Large intestine (tissue), 3 donors: Measurements from ENCODE around the gene KRTAP10-1. TPM values are rescaled to one million over a fixed set of nuclear protein-coding genes. Genes with fewer than 3 reads are reported as not detected.
"Not testable (repeated sequence)": the region's sequence is repeated elsewhere in the genome, so short reads cannot be mapped to it uniquely, and the experiment has no call there.

ENCODE experiments used
- DNase-seq, 2 donors: peaks; one replicate each; pipeline versions ENCODE4 v3.0.0 to v3.0.0-alpha.2; 2013
- H3K27ac ChIP-seq: one replicate; pipeline ENCODE4 v1.5.1; 2013; ENCODE audit warnings: low read length
- H3K27me3 ChIP-seq: 2 replicates; pipeline ENCODE4 v1.6.1; 2013; ENCODE audit warnings: low read length; ENCODE audit not compliant: control insufficient read depth, insufficient read depth
- H3K36me3 ChIP-seq: 2 replicates; pipeline ENCODE4 v1.6.1; 2013; ENCODE audit warnings: low read length; ENCODE audit not compliant: control insufficient read depth, insufficient read depth
- H3K4me1 ChIP-seq: one replicate; pipeline ENCODE4 v1.6.1; 2013; ENCODE audit warnings: low read length; ENCODE audit not compliant: control insufficient read depth, insufficient read depth
- H3K4me3 ChIP-seq: one replicate; pipeline ENCODE4 v1.5.1; 2013; ENCODE audit warnings: low read length
- H3K9me3 ChIP-seq: one replicate; pipeline ENCODE4 v1.6.1; 2013; ENCODE audit warnings: mild to moderate bottlenecking, low read depth, low read length, moderate library complexity; ENCODE audit not compliant: control insufficient read depth
- WGBS: methylation state at CpG from one replicate; pipeline ENCODE4 v1.1.5; 2013; ENCODE audit warnings: low lambda C conversion rate; ENCODE audit not compliant: insufficient coverage; 5-methylcytosine and 5-hydroxymethylcytosine counted together
- polyA plus RNA-seq: library from polyadenylated mRNA; unstranded; fragments of 120-200 nt; gene quantifications from one replicate; pipeline ENCODE4 v1.2.1, GENCODE V29; 2013

KRTAP10-1 gene
- polyA plus RNA-seq, 1 donor = not detected

DNA sequence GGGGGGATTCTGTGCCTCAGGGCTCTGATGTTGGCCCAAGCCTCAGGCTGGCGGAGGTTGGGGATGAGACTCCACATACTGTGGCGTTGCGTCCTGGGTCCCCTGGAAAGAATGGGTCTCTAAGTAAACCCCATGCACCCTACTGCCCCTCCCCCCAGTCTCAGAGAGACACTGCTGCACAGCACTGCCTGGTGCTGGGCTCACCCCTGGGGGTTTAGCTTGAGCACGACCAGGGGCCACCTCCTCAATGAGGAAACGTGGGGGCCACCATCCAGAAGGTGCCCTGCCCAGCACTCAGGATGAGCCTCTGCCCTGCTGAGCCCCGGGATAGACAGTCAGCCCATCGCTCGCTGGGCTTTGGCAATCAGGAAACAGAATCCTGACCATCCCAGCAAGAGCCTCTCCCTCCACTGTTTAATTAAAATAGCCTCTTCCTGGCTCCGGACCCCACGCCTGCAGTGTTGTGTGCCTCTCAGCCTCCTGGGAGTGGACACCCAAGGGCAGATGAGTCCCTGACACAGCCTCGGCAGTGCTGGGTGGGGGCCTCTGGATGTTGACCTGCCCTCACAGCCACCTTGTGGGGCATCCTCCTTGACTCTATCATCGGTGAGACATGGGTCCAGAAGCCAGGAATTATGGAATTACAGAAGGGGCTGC is 30.0 kb upstream of the KRTAP10-1 start:
- H3K4me3 ChIP-seq = no peak overlapping the region
- peaks cover 3% of the 10 kb centered on the region for H3K4me1 ChIP-seq
- H3K27ac ChIP-seq = no peak overlapping the region
- peaks cover 6% of the 10 kb centered on the region for H3K9me3 ChIP-seq
- H3K36me3 ChIP-seq = no peaks in the 10 kb centered on the region
- no peaks in the 10 kb centered on the region for H3K27me3 ChIP-seq
- WGBS = no CpG with 5 or more reads among the region's 12 CpGs
- DNase-seq = no peak

DNA sequence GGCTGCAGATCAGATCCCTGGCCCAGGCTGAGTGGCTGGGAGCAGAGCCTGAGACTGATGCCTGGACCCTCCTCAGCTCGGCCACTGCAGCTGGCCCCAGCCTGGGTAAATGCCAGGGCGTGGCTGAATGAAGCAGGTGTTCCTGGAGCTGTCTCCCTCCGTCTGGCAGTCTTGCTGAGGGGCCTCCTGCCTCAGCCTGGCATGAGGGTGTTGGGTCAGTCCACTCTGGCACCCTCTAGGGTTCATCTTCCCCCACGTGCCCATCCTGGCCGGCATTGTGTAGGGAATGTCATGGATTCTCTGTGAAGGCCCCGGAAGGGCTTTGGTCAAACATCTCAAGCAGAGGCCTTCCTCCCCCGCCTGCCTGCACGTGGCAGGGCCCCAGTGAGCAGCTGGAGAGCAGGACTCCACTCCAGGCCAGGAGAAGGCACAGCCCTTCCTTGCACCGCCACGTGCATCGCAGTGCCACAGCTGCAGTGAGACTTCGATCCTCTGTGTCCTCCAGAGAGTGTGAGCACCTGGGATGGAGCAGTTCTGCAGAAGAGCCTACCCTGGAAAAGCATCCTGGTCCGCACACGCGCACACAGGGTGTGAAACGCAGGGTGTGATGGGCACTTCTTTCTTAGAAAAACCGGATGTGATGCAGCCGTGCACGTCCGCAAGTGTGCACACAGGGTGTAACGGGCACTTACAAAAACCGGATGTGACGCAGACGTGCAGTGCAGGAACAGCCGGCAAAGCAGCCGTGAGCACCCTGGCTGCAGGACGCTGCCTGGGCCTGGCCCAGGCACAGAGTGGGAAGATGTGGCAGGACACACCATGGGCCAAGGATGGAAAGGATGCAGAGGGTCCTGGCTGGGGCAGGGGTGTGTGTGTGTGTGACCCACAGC is 28.9 kb upstream of the KRTAP10-1 start:
- Histone ChIP-seq H3K27ac (no peak overlapping the region), H3K4me3 (no peak overlapping the region), H3K27me3 (no peaks in the 10 kb centered on the region), H3K36me3 (no peaks in the 10 kb centered on the region), H3K9me3 (peaks cover 6% of the 10 kb centered on the region), H3K4me1 (no peaks in the 10 kb centered on the region)
- DNase-seq = no peak
- WGBS = 89% methylated on average over 4 of the region's 27 CpGs

DNA sequence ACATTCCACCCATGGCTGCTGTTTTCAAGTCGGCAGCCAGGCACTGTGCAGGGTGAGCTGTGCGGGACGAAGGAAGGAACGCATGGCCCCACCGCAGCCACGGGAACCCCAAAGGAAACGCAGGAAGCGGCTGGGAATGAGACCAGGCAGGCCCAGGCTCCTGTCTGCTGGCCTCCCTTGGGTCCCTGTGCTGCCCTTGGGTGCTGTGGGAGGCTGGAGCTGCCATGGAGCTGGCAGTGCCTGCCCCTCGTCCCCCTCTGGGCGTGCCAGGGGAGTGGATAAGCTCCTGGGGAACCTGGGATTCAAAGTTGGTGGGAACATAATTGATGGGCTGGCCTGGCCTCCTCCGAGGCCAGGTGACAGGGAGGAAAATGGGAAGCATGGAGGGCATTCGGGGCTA is 28.3 kb upstream of the KRTAP10-1 start:
- WGBS = no CpG with 5 or more reads among the region's 12 CpGs
- no peaks in the 10 kb centered on the region for H3K36me3 ChIP-seq
- H3K4me3 ChIP-seq = no peak overlapping the region
- H3K4me1 ChIP-seq = no peaks in the 10 kb centered on the region
- H3K27me3 ChIP-seq = no peaks in the 10 kb centered on the region
- H3K9me3 ChIP-seq = peaks cover 6% of the 10 kb centered on the region
- no peak overlapping the region for H3K27ac ChIP-seq
- no peak for DNase-seq

GRCh38 chr21:44567481-44568171 is 27.6 kb upstream of the KRTAP10-1 start:
- Histone ChIP-seq H3K9me3 (peaks cover 6% of the 10 kb centered on the region), H3K27me3 (no peaks in the 10 kb centered on the region), H3K27ac (no peak overlapping the region), H3K36me3 (no peaks in the 10 kb centered on the region), H3K4me1 (no peaks in the 10 kb centered on the region), H3K4me3 (no peak overlapping the region)
- WGBS = 82% methylated on average over 2 of the region's 18 CpGs
- DNase-seq = no peak

GRCh38 chr21:44566403-44566802 is 26.4 kb upstream of the KRTAP10-1 start:
- no peaks in the 10 kb centered on the region for H3K4me1 ChIP-seq
- H3K36me3 ChIP-seq = no peaks in the 10 kb centered on the region
- no peak overlapping the region for H3K4me3 ChIP-seq
- DNase-seq = no peak
- no peak overlapping the region for H3K27ac ChIP-seq
- H3K9me3 ChIP-seq = peaks cover under 1% of the 10 kb centered on the region
- WGBS = no CpG with 5 or more reads among the region's 1 CpG
- H3K27me3 ChIP-seq = no peaks in the 10 kb centered on the region

GRCh38 chr21:44564886-44565598 is 25.0 kb upstream of the KRTAP10-1 start:
- H3K4me3 ChIP-seq = no peak overlapping the region
- 100% methylated on average over 1 of the region's 1 CpG for whole genome bisulfite sequencing
- H3K9me3 ChIP-seq = no peaks in the 10 kb centered on the region
- no peaks in the 10 kb centered on the region for H3K27me3 ChIP-seq
- H3K27ac ChIP-seq = no peak overlapping the region
- no peaks in the 10 kb centered on the region for H3K36me3 ChIP-seq
- no peaks in the 10 kb centered on the region for H3K4me1 ChIP-seq
- no peak for DNase-seq

DNA sequence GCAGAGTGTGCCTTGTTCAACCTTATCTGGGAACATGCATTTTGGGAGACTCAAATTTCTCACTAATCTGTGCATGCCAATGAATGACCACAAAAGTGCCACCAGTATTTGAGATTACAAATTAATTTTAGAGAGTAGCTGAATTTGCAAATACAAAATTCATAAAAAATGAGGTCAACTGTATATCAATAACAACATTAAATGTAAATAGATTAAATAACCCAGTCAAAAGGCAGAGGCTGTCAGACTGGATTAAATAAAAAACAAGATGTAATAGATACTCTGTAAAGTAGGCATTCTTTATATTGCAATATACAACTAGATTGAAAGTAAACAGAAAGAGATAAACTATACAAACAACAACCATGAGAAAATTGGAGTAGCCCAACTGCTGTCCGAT is 24.1 kb upstream of the KRTAP10-1 start:
- no peak overlapping the region for H3K27ac ChIP-seq
- H3K27me3 ChIP-seq = no peaks in the 10 kb centered on the region
- no peaks in the 10 kb centered on the region for H3K4me1 ChIP-seq
- WGBS = no CpG with 5 or more reads among the region's 1 CpG
- no peak for DNase-seq
- no peak overlapping the region for H3K4me3 ChIP-seq
- H3K9me3 ChIP-seq = no peaks in the 10 kb centered on the region
- no peaks in the 10 kb centered on the region for H3K36me3 ChIP-seq

DNA sequence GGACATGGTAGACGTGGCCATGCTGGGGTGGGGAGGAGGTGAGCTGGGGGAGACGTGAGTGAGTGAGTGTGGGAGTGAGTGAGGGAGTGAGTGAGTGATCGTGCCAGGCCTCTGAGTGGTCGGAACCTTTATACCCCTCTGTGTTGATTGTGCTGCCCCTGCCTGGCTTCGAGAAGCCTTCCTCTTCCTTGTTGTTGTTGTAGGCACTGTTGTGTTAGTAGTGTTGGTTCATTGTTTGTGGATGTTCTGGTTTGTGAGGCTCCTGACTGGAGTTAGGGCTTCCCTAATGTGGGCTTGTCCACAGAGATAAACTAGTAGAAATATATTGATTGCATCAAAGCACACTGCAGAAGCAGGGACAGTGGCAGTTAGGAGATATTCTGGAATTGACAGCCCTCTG is 18.7 kb upstream of the KRTAP10-1 start, which contains the start of gene KRTAP10-3:
KRTAP10-3 (minus strand) TSS at position 101 of the 400 bp plus-strand sequence; CDS start at position 21, 80 bp downstream.
- Histone ChIP-seq H3K36me3 (no peaks in the 10 kb centered on the region), H3K4me1 (no peaks in the 10 kb centered on the region), H3K4me3 (no peak within 1 kb of the TSS), H3K27me3 (peaks cover 12% of the 10 kb centered on the region), H3K9me3 (no peaks in the 10 kb centered on the region), H3K27ac (no peak within 1 kb of the TSS)
- DNase-seq = no peak
- WGBS = no CpG with 5 or more reads among the region's 5 CpGs

- not testable (repeated sequence) for DNase-seq, H3K36me3 ChIP-seq, H3K27ac ChIP-seq, H3K4me3 ChIP-seq, H3K4me1 ChIP-seq, H3K9me3 ChIP-seq
- peaks cover 12% of the 10 kb centered on the region for H3K27me3 ChIP-seq
- no CpG with 5 or more reads among the region's 10 CpGs for WGBS
These were observed 18.3 kb upstream of the KRTAP10-1 start for GRCh38 chr21:44558329-44558675.
